Nephron (organoid): ENCODE results near the gene GOSR1.
"Not testable (repeated sequence)": the region's sequence is repeated elsewhere in the genome, so short reads cannot be mapped to it uniquely, and the experiment has no call there.

Source experiments
- H3K27ac Mint-ChIP-seq, 3 experiments: 2 replicates each; pipeline ENCODE4 v1.8.0; 2020; ENCODE audit warnings: mixed read lengths in 3 of 3, mild to moderate bottlenecking in 2 of 3, moderate library complexity in 1 of 3
- H3K27me3 Mint-ChIP-seq: 2 replicates; pipeline ENCODE4 v1.8.0; 2021; ENCODE audit warnings: low read depth, mild to moderate bottlenecking, moderate library complexity, mixed read lengths
- H3K36me3 Mint-ChIP-seq: 2 replicates; pipeline ENCODE4 v1.8.0; 2020; ENCODE audit warnings: low read depth, mixed read lengths
- H3K4me1 Mint-ChIP-seq: 2 replicates; pipeline ENCODE4 v1.8.0; 2020; ENCODE audit warnings: mixed read lengths
- H3K4me3 Mint-ChIP-seq, 3 experiments: 2 replicates each; pipeline ENCODE4 v1.8.0; 2020; ENCODE audit warnings: mild to moderate bottlenecking in 3 of 3, mixed read lengths in 3 of 3, moderate library complexity in 2 of 3
- H3K9me3 Mint-ChIP-seq: 2 replicates; pipeline ENCODE4 v1.8.0; 2020; ENCODE audit warnings: mixed read lengths
- CTCF ChIP-seq, 3 experiments: fragments of 200-600 bp; sonication (generic); IDR thresholded peaks; one replicate each; pipeline ENCODE4 v1.5.0; 2021; ENCODE audit warnings: antibody characterized with exemption in 3 of 3; ENCODE audit not compliant: unreplicated experiment in 3 of 3

Gene GOSR1

GRCh38 chr17:30534298-30534697 lies 57.1 kb downstream of the GOSR1 start:
- H3K27ac Mint-ChIP-seq = no peak overlapping the region
- TF ChIP-seq CTCF (IDR thresholded peaks at IDR 0.05; ENCODE audit: unreplicated experiment in 3 of 3) = no peak
- no peaks in the 10 kb centered on the region for H3K36me3 Mint-ChIP-seq
- no peaks in the 10 kb centered on the region for H3K9me3 Mint-ChIP-seq
- no peak overlapping the region for H3K4me3 Mint-ChIP-seq
- no peaks in the 10 kb centered on the region for H3K27me3 Mint-ChIP-seq
- H3K4me1 Mint-ChIP-seq = no peaks in the 10 kb centered on the region

GRCh38 chr17:30534938-30535921 lies 58.0 kb downstream of the GOSR1 start:
- H3K4me1 Mint-ChIP-seq = no peaks in the 10 kb centered on the region
- H3K36me3 Mint-ChIP-seq = no peaks in the 10 kb centered on the region
- H3K4me3 Mint-ChIP-seq = no peak overlapping the region
- no peak for TF ChIP-seq CTCF (IDR thresholded peaks at IDR 0.05; ENCODE audit: unreplicated experiment in 3 of 3)
- H3K27me3 Mint-ChIP-seq = no peaks in the 10 kb centered on the region
- no peaks in the 10 kb centered on the region for H3K9me3 Mint-ChIP-seq
- no peak overlapping the region for H3K27ac Mint-ChIP-seq

DNA sequence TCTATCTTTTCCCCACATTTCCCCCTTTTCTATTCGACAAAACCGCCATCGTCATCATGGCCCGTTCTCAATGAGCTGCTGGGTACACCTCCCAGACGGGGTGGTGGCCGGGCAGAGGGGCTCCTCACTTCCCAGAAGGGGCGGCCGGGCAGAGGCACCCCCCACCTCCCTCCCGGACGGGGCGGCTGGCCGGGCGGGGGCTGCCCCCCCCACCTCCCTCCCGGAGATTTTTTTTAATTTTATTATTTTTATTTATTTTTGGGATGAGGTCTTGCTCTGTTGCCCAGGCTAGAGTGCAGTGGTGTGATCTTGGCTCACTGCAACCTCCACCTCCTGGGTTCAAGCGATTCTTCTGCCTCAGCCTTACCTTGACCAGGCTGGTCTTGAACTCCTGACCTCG lies 59.6 kb downstream of the GOSR1 start:
- not testable (repeated sequence) for H3K27ac Mint-ChIP-seq, H3K36me3 Mint-ChIP-seq, H3K27me3 Mint-ChIP-seq, H3K4me3 Mint-ChIP-seq, H3K9me3 Mint-ChIP-seq, H3K4me1 Mint-ChIP-seq

- not testable (repeated sequence) for H3K4me3 Mint-ChIP-seq, H3K27me3 Mint-ChIP-seq, H3K9me3 Mint-ChIP-seq, H3K4me1 Mint-ChIP-seq, H3K27ac Mint-ChIP-seq, H3K36me3 Mint-ChIP-seq
Observed at GRCh38 chr17:30537667-30538066, 60.5 kb downstream of the GOSR1 start.

DNA sequence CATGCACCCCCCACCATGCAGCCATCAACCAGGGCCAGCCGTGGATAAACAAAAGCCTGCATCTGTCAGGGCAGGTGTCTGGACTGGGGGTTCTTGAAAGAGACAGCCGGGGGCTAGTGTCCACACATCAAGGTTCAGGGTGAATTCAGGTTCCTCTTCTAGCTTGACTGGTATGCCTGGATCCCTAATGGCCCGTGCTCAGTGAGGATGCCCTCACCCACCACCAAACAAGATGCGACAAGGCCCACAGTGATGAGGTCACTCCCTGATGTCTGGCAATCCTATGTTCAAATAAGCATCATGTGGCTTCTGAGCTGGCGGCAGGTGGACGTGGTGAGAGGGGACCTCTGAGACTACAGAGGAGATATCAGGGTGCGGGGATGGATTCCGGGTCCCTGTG lies 64.6 kb downstream of the GOSR1 start:
- H3K4me3 Mint-ChIP-seq = no peak overlapping the region
- H3K4me1 Mint-ChIP-seq = no peaks in the 10 kb centered on the region
- no peak for TF ChIP-seq CTCF (IDR thresholded peaks at IDR 0.05; ENCODE audit: unreplicated experiment in 3 of 3)
- H3K36me3 Mint-ChIP-seq = no peaks in the 10 kb centered on the region
- H3K27me3 Mint-ChIP-seq = no peaks in the 10 kb centered on the region
- no peaks in the 10 kb centered on the region for H3K9me3 Mint-ChIP-seq
- H3K27ac Mint-ChIP-seq = no peak overlapping the region

GRCh38 chr17:30543456-30543855 lies 66.2 kb downstream of the GOSR1 start:
- Mint-ChIP-seq H3K9me3 (no peaks in the 10 kb centered on the region), H3K27me3 (no peaks in the 10 kb centered on the region), H3K27ac (no peak overlapping the region), H3K4me1 (no peaks in the 10 kb centered on the region), H3K4me3 (no peak overlapping the region), H3K36me3 (no peaks in the 10 kb centered on the region)
- TF ChIP-seq CTCF (IDR thresholded peaks at IDR 0.05; ENCODE audit: unreplicated experiment in 3 of 3) = no peak

DNA sequence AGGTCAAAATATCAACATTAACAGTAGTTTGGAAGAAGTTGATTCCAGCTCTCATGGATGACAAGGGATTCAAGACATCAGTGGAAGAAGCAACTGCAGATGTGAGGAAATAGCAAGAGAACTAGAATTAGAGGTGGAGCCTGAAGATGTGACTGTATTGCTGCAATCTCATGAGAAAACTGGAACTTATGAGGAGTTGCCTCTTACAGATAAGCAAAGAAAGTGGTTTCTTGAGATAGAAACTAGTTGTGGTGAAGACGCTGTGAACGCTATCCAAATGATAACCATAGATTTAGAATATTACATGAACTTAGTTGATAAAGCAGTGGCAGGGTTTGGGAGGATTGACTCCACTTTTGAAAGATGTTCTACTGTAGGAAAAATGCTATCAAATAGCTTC lies 67.8 kb downstream of the GOSR1 start:
- no peaks in the 10 kb centered on the region for H3K36me3 Mint-ChIP-seq
- no peak overlapping the region for H3K4me3 Mint-ChIP-seq
- H3K4me1 Mint-ChIP-seq = no peaks in the 10 kb centered on the region
- no peaks in the 10 kb centered on the region for H3K27me3 Mint-ChIP-seq
- H3K9me3 Mint-ChIP-seq = no peaks in the 10 kb centered on the region
- no peak overlapping the region for H3K27ac Mint-ChIP-seq
- no peak for TF ChIP-seq CTCF (IDR thresholded peaks at IDR 0.05; ENCODE audit: unreplicated experiment in 3 of 3)
